Smooth muscle cell of the coronary artery (primary cell): ENCODE measurements around the gene PLEKHO2. TPM values are rescaled to one million over a fixed set of nuclear protein-coding genes. Genes with fewer than 3 reads are reported as not detected.

Experiments used
- total RNA-seq: library from RNA; depleted of rRNA; stranded (reverse); fragments of >200 nt; gene quantifications from 2 replicates; pipeline ENCODE4 v1.2.3, GENCODE V29; 2014; ENCODE audit warnings: low replicate concordance

The PLEKHO2 gene, protein sequence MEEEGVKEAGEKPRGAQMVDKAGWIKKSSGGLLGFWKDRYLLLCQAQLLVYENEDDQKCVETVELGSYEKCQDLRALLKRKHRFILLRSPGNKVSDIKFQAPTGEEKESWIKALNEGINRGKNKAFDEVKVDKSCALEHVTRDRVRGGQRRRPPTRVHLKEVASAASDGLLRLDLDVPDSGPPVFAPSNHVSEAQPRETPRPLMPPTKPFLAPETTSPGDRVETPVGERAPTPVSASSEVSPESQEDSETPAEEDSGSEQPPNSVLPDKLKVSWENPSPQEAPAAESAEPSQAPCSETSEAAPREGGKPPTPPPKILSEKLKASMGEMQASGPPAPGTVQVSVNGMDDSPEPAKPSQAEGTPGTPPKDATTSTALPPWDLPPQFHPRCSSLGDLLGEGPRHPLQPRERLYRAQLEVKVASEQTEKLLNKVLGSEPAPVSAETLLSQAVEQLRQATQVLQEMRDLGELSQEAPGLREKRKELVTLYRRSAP
- 12.6 and 48.2 TPM in 2 replicates for total RNA-seq

DNA sequence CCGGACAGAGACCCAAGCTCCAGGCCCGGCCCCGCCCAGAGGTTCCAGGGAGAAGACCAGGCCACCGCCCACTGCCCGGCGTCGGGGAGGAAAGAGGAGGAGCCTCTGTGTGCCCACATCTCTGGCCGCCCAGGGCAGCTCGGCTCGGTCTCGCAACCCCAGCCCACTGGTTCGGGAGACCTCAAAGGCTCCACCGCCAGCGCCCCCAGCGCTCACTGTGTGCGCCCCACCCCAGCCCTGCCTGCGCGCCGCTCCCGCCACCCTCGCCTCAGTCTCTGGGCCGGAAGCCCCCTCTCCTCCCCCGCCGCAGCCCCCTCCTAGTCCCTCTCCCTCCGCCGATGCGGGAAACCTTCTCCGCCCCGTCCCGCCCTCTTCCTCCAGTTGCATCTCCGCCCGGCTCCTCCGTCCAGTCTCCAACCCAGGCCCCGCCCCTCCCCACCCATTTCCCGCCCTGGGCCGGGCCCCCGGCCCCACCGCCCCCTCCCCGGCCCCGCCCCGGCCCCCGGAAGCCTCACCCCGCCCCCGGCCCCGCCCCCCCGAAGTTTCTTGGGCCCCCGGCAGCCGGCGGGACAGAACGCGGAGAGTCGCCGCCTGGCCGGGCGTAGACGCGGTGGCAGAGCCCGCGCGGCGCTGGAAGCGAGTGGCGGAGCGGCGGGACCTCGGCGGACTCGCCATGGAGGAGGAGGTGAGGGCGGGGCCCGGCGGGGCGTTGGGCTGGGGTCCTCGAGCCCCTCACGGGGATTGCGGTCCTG lies at the start of gene PLEKHO2:
PLEKHO2 (plus strand) TSS at position 572 of the 752 bp plus-strand sequence; CDS start at position 674, 102 bp downstream.

DNA sequence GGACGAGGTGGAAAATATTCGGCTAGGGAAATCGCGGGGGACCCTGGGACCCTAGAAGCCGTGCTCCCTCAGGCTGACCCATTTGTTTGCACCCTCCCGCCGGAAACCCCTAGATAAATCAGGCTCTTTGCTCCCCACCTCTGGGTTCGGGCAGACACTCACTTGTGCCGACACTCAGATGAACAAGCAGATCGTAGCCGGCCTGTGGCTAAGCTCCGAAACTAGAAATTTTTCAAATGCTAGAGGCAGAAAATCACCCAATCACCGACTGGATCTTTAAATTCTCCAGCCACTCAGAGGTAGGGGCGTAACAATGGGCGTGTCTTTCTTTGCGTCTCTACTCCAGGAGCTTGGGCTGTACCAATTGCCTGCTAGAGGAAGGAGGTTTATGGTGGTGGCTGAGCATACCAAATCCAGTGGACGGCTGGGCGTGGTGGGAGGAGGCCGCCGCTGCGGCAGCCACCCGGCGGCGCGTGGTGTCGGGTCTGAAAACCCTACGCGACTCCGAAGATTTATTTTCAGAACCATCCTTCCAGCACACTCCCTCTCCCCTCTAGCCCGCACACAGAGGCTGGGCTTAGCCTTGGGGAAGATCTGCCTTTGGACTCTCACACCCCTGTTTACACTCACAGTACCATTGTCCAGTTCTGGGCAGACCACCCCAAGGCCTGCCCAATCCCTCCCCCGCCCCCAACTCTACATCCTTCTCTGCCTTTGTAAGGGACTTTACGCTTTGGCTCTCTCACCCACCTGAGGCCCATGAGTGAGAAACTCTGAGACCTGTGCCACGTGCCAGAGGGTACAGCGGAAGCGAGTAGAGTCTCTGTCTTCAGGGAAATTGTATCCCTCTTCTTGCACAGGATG lies 16.1 kb upstream of the PLEKHO2 start, which contains the start of gene PIF1:
PIF1 (minus strand) TSS at position 217 of the 864 bp plus-strand sequence. CDS start 1,312 bp downstream, outside the sequence.

DNA sequence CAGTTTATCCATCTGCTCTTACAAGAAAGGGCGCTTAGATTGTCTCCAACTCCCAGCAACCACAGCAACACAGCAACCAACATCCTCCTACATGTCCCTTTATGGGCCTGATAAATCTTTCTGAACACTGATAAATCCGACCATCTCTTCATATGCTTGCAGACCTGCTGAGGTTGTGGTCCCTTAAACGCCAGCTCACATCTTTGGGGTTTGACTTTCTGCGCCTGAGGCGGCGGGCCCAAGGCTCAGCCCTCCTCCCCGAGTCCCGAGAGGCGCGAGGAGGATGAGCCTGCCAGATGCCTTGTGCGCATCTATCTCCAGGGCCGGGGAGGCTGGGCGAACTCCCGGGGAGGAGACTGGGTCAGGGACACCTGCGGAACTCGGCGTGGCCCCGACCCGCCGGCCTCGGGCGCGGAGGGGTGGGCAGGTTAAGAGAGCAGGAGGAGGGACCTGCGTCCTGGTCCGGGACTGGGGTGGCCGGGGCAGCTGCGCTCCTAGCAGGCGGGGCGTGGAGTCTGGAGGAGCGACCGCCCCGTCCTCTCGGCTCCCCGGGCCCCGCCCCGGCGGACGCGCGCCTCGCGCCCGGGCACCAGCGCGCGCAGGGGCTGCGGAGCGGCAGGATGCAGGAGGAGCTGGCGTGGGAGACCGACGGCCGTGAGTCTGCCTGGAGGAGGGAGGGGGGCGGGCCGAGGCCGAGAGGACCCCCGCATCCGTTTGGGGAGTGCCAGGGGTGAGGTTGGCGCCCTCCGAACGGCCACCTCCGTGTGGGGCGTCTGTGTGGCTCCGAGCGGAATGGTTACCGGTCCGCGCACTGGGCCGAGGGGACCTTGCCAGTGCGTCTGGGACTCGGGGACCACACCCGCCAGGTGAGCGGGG lies 69.8 kb downstream of the PLEKHO2 start, which contains the start of gene ANKDD1A:
ANKDD1A (plus strand) TSS at position 592 of the 876 bp plus-strand sequence; CDS start at position 621, 29 bp downstream.

Other genes with a start within 250 kb of the PLEKHO2 start
- not detected in 2 replicates for gene RBPMS2, start 66.3 kb upstream of the PLEKHO2 start, total RNA-seq
- gene PIF1, start 16.3 kb upstream of the PLEKHO2 start, total RNA-seq, result 4.0 and 4.1 TPM in 2 replicates
- 3.2 and 15.3 TPM in 2 replicates for gene ANKDD1A, start 70.0 kb downstream of the PLEKHO2 start, total RNA-seq
- 41.0 and 62.0 TPM in 2 replicates for gene SPG21, start 148.0 kb downstream of the PLEKHO2 start, total RNA-seq
- 7.0 and 10.7 TPM in 2 replicates for gene MTFMT, start 187.7 kb downstream of the PLEKHO2 start, total RNA-seq
- gene SLC51B, start 203.5 kb downstream of the PLEKHO2 start, total RNA-seq, result not detected in 2 replicates
- gene RASL12, start 226.1 kb downstream of the PLEKHO2 start, total RNA-seq, result 0.30 and 4.1 TPM in 2 replicates
- gene KBTBD13, start 234.8 kb downstream of the PLEKHO2 start, total RNA-seq, result under 0.01 TPM in 1 of 2 replicates, not detected in the other